GM13977 (cell line): Measurements from ENCODE around the gene DAP.

Source experiments
- DNase-seq: peaks from one replicate; pipeline ENCODE4 v3.0.0; 2012; ENCODE audit warnings: low spot score
- in situ Hi-C: fragments of 300-500 bp; cut with MboI; formaldehyde crosslinking; loops from one replicate; pipeline ENCODE4 v1.12.0; 2022; ENCODE audit warnings: low sequenced_read_pairs, low pct_unique_long_range_greater_than_20kb, mixed read lengths, inconsistent platforms; ENCODE audit not compliant: unreplicated experiment
- TF ChIP-seq, protein P1 (sequence below): IDR thresholded peaks from 2 replicates; pipeline ENCODE4 v1.5.1; 2012; ENCODE audit warnings: mild to moderate bottlenecking, control low read depth; ENCODE audit not compliant: insufficient read depth; ENCODE audit errors: extremely low read depth, missing control alignments

DAP gene

DNA sequence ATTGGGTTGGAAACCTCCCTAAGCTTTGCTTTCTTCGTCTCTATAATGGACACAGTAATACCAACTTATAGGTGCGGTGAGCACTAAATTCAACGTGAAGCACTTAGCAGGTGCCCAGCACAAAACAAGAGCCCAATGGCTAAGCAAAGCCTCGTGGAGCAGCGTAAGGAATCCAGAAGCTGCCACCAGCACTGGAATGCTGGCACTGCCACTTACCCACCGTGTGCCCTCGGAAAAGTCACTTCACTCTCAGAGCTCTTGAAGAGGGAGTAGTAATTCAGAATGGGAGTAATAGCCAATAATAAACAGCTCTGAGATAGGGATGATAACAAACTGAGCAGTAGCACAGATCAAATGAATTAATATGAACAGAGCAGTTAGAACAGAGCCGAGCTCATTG, 16.4 kb downstream of the DAP start:
- no peak for DNase-seq
- in situ Hi-C loops: no loop called here
- TF ChIP-seq, protein P1, sequence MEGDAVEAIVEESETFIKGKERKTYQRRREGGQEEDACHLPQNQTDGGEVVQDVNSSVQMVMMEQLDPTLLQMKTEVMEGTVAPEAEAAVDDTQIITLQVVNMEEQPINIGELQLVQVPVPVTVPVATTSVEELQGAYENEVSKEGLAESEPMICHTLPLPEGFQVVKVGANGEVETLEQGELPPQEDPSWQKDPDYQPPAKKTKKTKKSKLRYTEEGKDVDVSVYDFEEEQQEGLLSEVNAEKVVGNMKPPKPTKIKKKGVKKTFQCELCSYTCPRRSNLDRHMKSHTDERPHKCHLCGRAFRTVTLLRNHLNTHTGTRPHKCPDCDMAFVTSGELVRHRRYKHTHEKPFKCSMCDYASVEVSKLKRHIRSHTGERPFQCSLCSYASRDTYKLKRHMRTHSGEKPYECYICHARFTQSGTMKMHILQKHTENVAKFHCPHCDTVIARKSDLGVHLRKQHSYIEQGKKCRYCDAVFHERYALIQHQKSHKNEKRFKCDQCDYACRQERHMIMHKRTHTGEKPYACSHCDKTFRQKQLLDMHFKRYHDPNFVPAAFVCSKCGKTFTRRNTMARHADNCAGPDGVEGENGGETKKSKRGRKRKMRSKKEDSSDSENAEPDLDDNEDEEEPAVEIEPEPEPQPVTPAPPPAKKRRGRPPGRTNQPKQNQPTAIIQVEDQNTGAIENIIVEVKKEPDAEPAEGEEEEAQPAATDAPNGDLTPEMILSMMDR: no peak

DNA sequence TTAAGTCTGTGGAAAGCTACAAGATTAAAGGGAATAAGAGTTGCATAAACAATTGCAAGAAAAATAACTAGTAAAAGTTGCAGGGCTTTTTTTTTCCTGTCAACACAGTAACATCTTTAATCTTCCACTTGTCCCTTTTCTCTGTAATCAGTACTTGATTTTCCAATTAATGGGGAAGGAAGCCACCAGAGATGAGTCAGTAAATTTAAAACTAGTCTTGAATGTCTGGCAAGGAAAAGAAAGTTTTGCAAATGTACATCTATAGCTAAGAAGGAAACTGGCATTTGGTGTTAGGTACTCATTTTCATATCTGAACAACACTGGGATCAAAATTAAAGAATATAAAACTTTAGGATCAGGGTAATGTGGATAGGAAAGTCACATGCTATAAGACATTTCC, 17.1 kb downstream of the DAP start:
- in situ Hi-C loops: no loop called here
- no peak for DNase-seq
- TF ChIP-seq, protein P1: no peak

DNA sequence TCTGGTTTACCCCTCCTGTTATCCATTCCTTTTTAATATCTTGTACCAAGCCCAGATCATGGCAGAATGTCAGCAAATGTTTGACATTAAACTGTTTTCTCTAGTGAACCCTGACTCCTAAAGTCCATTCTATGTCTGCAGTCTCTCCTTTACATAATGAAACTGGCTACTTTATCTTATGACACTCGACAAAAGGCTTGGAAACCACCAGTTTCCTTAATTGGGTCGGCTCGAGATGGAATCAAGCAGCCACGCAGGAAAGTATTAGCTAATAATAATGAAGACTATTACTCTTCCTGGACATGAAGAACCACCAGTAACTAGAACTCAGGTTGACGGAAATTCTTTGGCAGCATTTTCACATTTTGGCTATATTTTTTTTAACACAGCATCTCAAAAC, 17.5 kb downstream of the DAP start:
- TF ChIP-seq, protein P1: no peak
- in situ Hi-C loops: no loop called here
- no peak for DNase-seq

DNA sequence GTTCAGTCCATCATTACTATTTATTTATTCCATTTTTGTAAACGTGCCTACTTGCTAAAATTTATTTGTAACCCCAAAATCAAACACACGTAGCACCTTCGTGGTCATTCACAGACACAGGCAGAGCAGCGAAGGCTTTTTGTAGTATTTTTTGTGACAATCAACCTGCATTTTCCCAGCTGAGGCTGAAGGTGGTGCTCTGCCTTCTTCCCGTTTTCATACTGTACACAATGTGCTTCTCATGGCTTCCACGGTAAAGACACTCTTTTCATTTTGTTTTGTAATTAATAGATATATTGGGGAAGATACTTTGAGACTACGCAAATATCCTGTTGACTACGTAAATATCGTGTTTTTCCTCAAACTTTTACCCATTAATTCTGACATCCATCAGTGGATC, 19.4 kb downstream of the DAP start:
- in situ Hi-C loops: no loop called here

DNA sequence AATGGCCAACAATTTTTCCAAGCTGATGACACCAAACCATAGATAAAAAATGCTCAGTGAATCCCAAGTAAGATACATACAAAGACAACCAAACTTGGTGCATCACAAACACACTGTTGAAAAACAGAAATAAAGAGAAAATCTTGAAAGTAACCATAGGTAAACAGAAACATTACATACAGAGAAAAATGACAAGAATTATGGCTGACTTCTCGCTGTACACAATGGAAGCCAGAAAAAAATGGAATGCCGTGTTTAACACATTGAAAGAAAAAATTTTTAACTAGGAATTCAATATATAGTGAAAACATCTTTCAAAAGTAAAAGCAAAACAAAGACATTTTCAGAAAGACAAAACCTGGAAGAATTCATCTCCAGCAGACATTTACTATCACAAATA, 20.6 kb downstream of the DAP start:
- in situ Hi-C loops: no loop called here
- TF ChIP-seq, protein P1: no peak
- DNase-seq: no peak

More for the DNA sequence above, 19.4 kb downstream of the DAP start:
- no peak for DNase-seq
- TF ChIP-seq, protein P1: no peak

DNA sequence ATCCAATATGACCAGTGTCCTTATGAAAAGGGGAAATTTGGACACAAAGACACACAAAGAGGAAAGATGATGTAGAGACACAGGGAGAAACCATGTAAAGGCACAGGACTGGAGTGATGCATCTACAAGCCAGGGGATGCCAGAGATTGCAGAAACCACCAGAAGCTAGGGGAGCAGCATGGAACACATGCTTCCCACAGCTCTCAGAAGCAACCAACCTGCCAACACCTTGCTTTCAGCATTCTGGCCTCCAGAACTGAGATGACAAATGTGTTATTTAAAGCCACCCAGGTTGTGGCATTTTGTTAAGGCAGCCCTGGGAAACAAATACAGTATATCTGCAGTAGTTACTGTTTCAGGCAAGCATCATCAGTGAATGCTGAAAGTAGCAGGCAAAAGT, 23.2 kb downstream of the DAP start:
- in situ Hi-C loops: no loop called here
- no peak for DNase-seq
- TF ChIP-seq, protein P1: no peak

DNA sequence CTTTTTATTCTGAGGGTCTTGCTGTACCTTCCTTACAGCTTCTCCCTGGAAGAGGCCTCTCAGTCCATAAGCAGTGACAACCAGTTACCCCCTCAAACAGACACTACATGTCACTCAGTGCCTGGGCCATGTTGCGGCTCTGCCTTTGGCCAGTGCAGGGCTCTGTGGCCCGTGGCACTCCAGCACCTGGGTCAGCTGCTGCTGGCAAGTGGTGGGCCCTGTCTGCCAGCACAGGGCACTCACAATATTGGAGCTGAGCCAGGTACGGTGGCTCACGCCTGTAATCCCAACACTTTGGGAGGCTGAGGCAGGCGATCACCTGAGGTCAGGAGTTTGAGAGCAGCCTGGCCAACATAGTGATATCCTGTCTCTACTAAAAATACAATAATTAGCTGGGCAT, 24.2 kb downstream of the DAP start:
- TF ChIP-seq, protein P1: no peak
- no peak for DNase-seq
- in situ Hi-C loops: no loop called here
